IMR-90 (cell line): Measurements from ENCODE around the gene PCGF3. TPM values are rescaled to one million over a fixed set of nuclear protein-coding genes. Genes with fewer than 3 reads are reported as not detected.

ENCODE experiments used
- ATAC-seq: fragments of 200-7000 bp; cut with Tn5 transposase; 2 replicates; pipeline ENCODE4 v1.9.1; 2020; ENCODE audit warnings: low read depth, mild to moderate bottlenecking, moderate library complexity
- BruUV-seq: library from RNA; stranded (reverse); fragments of 400-500 nt; replicated peaks from 2 replicates; lab custom pipeline; 2021; lab: Mats Ljungman, UMichigan
- CTCF ChIA-PET: fragments of 300-600 bp; formaldehyde crosslinking; extraction: SDS; loops from one replicate; lab custom pipeline; 2021; ENCODE audit warnings: antibody characterized with exemption; lab: Yijun Ruan, JAX
- POLR2A ChIA-PET: fragments of 300-600 bp; sonication (Branson Sonifier 250); formaldehyde crosslinking; loops from one replicate; lab custom pipeline; 2022; ENCODE audit warnings: antibody characterized with exemption; ENCODE audit not compliant: unreplicated experiment; lab: Charles Lee
- DNase-seq: peaks from one replicate; pipeline ENCODE4 v3.0.0; 2013
- H2AFZ ChIP-seq: replicated peaks from 2 replicates; pipeline ENCODE3; 2013; ENCODE audit warnings: low read length, mild to moderate bottlenecking; ENCODE audit not compliant: poor library complexity
- H2AK5ac ChIP-seq: 2 replicates; pipeline ENCODE4 v1.6.1; 2013; ENCODE audit warnings: low read depth, low read length, inconsistent platforms
- H2AK9ac ChIP-seq: replicated peaks from 2 replicates; pipeline ENCODE3; 2013; ENCODE audit warnings: mild to moderate bottlenecking, low read depth, low read length, moderate library complexity; ENCODE audit not compliant: poor library complexity
- H2BK120ac ChIP-seq: 2 replicates; pipeline ENCODE4 v1.6.1; 2013; ENCODE audit warnings: low read depth, low read length, inconsistent platforms
- H2BK15ac ChIP-seq: 3 replicates; pipeline ENCODE4 v1.6.1; 2013; ENCODE audit warnings: low read depth, low read length, inconsistent platforms
- H2BK20ac ChIP-seq: 2 replicates; pipeline ENCODE4 v1.6.1; 2013; ENCODE audit warnings: low read depth, mild to moderate bottlenecking, inconsistent platforms, low read length, moderate library complexity
- H2BK5ac ChIP-seq: 2 replicates; pipeline ENCODE4 v1.6.1; 2013; ENCODE audit warnings: mild to moderate bottlenecking, low read depth, low read length, inconsistent platforms; ENCODE audit not compliant: poor library complexity, severe bottlenecking
- H3K14ac ChIP-seq: replicated peaks from 2 replicates; pipeline ENCODE4 v1.6.1; 2013; ENCODE audit warnings: low read depth, low read length, inconsistent platforms
- H3K18ac ChIP-seq: 2 replicates; pipeline ENCODE4 v1.6.1; 2013; ENCODE audit warnings: low read depth, low read length, control low read depth
- H3K23ac ChIP-seq: 2 replicates; pipeline ENCODE4 v1.6.1; 2013; ENCODE audit warnings: low read depth, low read length, inconsistent platforms
- H3K27ac ChIP-seq: 2 replicates; pipeline ENCODE4 v1.5.1; 2013; ENCODE audit warnings: mild to moderate bottlenecking, control low read depth, low read length; ENCODE audit not compliant: insufficient read depth
- H3K27me3 ChIP-seq: 2 replicates; pipeline ENCODE4 v1.6.1; 2013; ENCODE audit warnings: low read length; ENCODE audit not compliant: control insufficient read depth, insufficient read depth
- H3K36me3 ChIP-seq: 2 replicates; pipeline ENCODE4 v1.6.1; 2013; ENCODE audit warnings: low read length, mixed read lengths; ENCODE audit not compliant: control insufficient read depth, insufficient read depth
- H3K4ac ChIP-seq: 2 replicates; pipeline ENCODE4 v1.6.1; 2013; ENCODE audit warnings: low read depth, low read length, inconsistent platforms
- H3K4me1 ChIP-seq: 2 replicates; pipeline ENCODE4 v1.6.1; 2013; ENCODE audit warnings: low read length, mixed read lengths; ENCODE audit not compliant: control insufficient read depth, insufficient read depth
- H3K4me2 ChIP-seq: 2 replicates; pipeline ENCODE4 v1.6.1; 2013; ENCODE audit warnings: low read depth, mild to moderate bottlenecking, control low read depth, low read length, moderate library complexity
- H3K4me3 ChIP-seq: 2 replicates; pipeline ENCODE4 v1.5.1; 2013; ENCODE audit warnings: low read depth, mild to moderate bottlenecking, control low read depth, low read length, moderate library complexity; ENCODE audit not compliant: insufficient read depth
- H3K56ac ChIP-seq: 2 replicates; pipeline ENCODE4 v1.6.1; 2013; ENCODE audit warnings: low read length, inconsistent platforms; ENCODE audit not compliant: insufficient read depth; ENCODE audit errors: extremely low read depth
- H3K79me1 ChIP-seq, 2 experiments: 2 replicates each; pipeline ENCODE4 v1.6.1; 2013; ENCODE audit warnings: low read length in 2 of 2, inconsistent platforms in 1 of 2, low read depth in 1 of 2
- H3K9ac ChIP-seq: 2 replicates; pipeline ENCODE4 v1.6.1; 2013; ENCODE audit warnings: low read depth, low read length, control low read depth
- H3K9me1 ChIP-seq: 2 replicates; pipeline ENCODE4 v1.6.1; 2013; ENCODE audit warnings: low read length, inconsistent platforms; ENCODE audit not compliant: insufficient read depth
- H3K9me3 ChIP-seq: 2 replicates; pipeline ENCODE4 v1.6.1; 2013; ENCODE audit warnings: low read length; ENCODE audit not compliant: control insufficient read depth, insufficient read depth
- H4K20me1 ChIP-seq: 2 replicates; pipeline ENCODE4 v1.6.1; 2013; ENCODE audit warnings: low read length, inconsistent platforms; ENCODE audit not compliant: insufficient read depth
- H4K5ac ChIP-seq: 2 replicates; pipeline ENCODE4 v1.6.1; 2013; ENCODE audit warnings: mild to moderate bottlenecking, low read depth, low read length, control low read depth
- H4K8ac ChIP-seq, 2 experiments: 2 replicates each; pipeline ENCODE4 v1.6.1; 2013; ENCODE audit warnings: low read depth in 2 of 2, low read length in 2 of 2, control low read depth in 1 of 2, inconsistent platforms in 1 of 2
- H4K91ac ChIP-seq: 2 replicates; pipeline ENCODE4 v1.6.1; 2013; ENCODE audit warnings: low read depth, low read length, inconsistent platforms; ENCODE audit not compliant: insufficient read depth
- FOS ChIP-seq: fragments of 150-350 bp; IDR thresholded peaks from 2 replicates; pipeline ENCODE4 v1.6.1; 2016; ENCODE audit warnings: low read depth, low read length
- MAFK ChIP-seq: IDR thresholded peaks from 2 replicates; pipeline ENCODE4 v1.6.1; 2012; ENCODE audit warnings: low read depth, low read length, improper control_type of control experiment
- MAZ ChIP-seq: IDR thresholded peaks from 2 replicates; pipeline ENCODE4 v1.6.1; 2012; ENCODE audit warnings: low read depth, mild to moderate bottlenecking, low read length, improper control_type of control experiment, moderate library complexity, borderline replicate concordance
- NFE2L2 ChIP-seq: fragments of 150-350 bp; IDR thresholded peaks from 2 replicates; pipeline ENCODE4 v1.6.1; 2016; ENCODE audit warnings: low read depth, mild to moderate bottlenecking, low read length
- RAD21 ChIP-seq: IDR thresholded peaks from 2 replicates; pipeline ENCODE4 v1.6.1; 2012; ENCODE audit warnings: low read length, improper control_type of control experiment
- RCOR1 ChIP-seq: IDR thresholded peaks from 2 replicates; pipeline ENCODE4 v1.6.1; 2012; ENCODE audit warnings: mild to moderate bottlenecking, low read length, improper control_type of control experiment; ENCODE audit not compliant: insufficient replicate concordance
- WGBS, 2 experiments: methylation state at CpG; one replicate each; pipeline versions ENCODE4 v1.1.5 to v1.1.7; 2013; ENCODE audit warnings: missing lambda C conversion rate in 2 of 2; ENCODE audit not compliant: insufficient read length in 1 of 2; ENCODE audit errors: extremely low coverage in 2 of 2; 5-methylcytosine and 5-hydroxymethylcytosine counted together
- dilution Hi-C: fragments of 300-500 bp; cut with HindIII; formaldehyde crosslinking; loops from one replicate; pipeline ENCODE4 v1.14.3; 2018; ENCODE audit warnings: low sequenced_read_pairs; ENCODE audit not compliant: unreplicated experiment
- in situ Hi-C: fragments of 300-500 bp; cut with MboI; formaldehyde crosslinking; loops from 3 replicates; pipeline ENCODE4 v1.14.3; 2019; ENCODE audit warnings: low sequenced_read_pairs, inconsistent platforms, mixed read lengths
- intact Hi-C: fragments of 100-400 bp; cut with micrococcal nuclease; formaldehyde crosslinking; loops from 2 replicates; pipeline ENCODE4 v1.10.0; 2022
- polyA plus RNA-seq, 3 experiments: library from polyadenylated mRNA; depleted of rRNA; stranded (reverse); fragments of >200 nt; gene quantifications; 2 replicates each; pipeline ENCODE4 v1.2.3, GENCODE V29; 2012; ENCODE audit warnings: low replicate concordance in 1 of 3
- total RNA-seq: library from RNA; depleted of rRNA; stranded (reverse); fragments of >200 nt; gene quantifications from 2 replicates; pipeline ENCODE4 v1.2.3, GENCODE V29; 2012

Gene PCGF3
- total and polyA plus RNA-seq, 2 of the 4 experiments (the other 2 are of a cell fraction) = 40.0 to 55.3 TPM

GRCh38 chr4:807792-808191 lies 102.2 kb downstream of the PCGF3 start:
- Histone ChIP-seq H3K23ac (no peak overlapping the region), H4K20me1 (no peaks in the 10 kb centered on the region), H4K91ac (no peak overlapping the region), H4K8ac (no peak overlapping the region), H2BK120ac (no peak overlapping the region), H3K9me3 (no peaks in the 10 kb centered on the region), H2BK5ac (no peak overlapping the region), H2AFZ (no peak overlapping the region), H4K5ac (no peak overlapping the region), H2AK5ac (no peak overlapping the region), H3K27me3 (peaks cover 18% of the 10 kb centered on the region), H2BK20ac (no peak overlapping the region), H2BK15ac (no peak overlapping the region), H3K36me3 (no peaks in the 10 kb centered on the region), H3K9ac (no peak overlapping the region), H3K4me3 (no peak overlapping the region), H3K79me1 (no peaks in the 10 kb centered on the region), H3K27ac (no peak overlapping the region), H2AK9ac (no peak overlapping the region), H3K18ac (no peak overlapping the region), H3K14ac (no peak overlapping the region), H3K9me1 (no peaks in the 10 kb centered on the region), H3K56ac (no peak overlapping the region), H3K4me1 (no peaks in the 10 kb centered on the region), H3K4ac (no peak overlapping the region), H3K4me2 (no peak overlapping the region)
- dilution Hi-C loops (no loop called here), intact Hi-C loops (no loop called here), in situ Hi-C loops (no loop called here)
- TF ChIP-seq MAFK = no peak
- TF ChIP-seq RCOR1 = no peak
- no peak for TF ChIP-seq MAZ
- no peak for TF ChIP-seq NFE2L2
- no peak for TF ChIP-seq RAD21
- TF ChIP-seq FOS = no peak
- no CpG with 5 or more reads among the region's 5 CpGs for WGBS, 2 experiments
- ChIA-PET CTCF (no interaction called here), POLR2A (no interaction called here)
- ATAC-seq (no peak), DNase-seq (no peak)
- no TSS peak for BruUV-seq
